Measurements from ENCODE around the gene IKZF3. TPM values are rescaled to one million over a fixed set of nuclear protein-coding genes. Genes with fewer than 3 reads are reported as not detected.
A peak's percentile ranks its signal among the peaks of the same experiment; 100 is the strongest.
"Not testable (repeated sequence)": the region's sequence is repeated elsewhere in the genome, so short reads cannot be mapped to it uniquely, and the experiment has no call there.

Gene IKZF3
- total RNA-seq = 0.81 TPM

DNA sequence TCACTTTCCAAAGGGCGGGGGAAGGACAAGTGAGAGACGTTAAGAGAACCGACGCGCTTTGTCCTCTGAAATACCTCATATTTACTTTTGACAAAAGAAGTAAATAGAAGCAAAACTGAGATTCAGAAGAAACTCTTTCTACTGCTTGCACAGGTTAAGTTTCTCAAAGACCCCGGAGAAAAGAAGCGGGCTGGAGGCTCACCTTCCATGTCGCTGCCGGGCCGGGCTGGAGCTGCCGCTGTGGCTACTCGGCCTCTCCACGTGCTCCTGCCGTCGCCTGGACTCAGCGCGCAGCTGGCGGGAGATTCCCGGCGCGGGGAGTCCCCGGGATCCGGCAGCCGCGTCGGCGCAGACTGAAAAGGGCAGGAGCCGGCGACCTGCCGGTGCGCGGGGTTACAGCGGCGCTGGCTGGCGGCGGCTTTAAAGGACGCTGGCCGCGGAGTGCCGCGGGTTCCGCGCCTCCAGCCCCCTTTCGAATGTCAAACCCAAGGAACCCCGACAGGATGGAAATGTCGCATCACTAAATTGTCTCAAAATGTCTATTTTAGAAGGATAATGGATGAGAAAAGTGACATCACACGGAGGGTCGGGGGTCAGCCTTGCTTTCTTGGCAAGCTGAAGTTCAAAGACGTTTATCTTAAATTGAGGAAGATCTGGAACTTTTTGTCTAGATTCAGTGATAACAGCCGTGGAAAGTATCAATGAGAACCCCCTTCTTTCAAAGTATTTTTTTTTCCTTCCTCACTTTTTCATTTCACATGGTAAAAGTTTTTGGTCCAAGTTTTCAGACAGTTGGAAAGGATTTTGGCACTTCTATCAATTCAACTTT lies at the start of gene IKZF3:
TSS of gene IKZF3 (minus strand) at position 395 of the 829 bp plus-strand sequence. CDS start at position 209, 186 bp downstream.
- DNase-seq (ENCODE audit: low read depth in 2 of 3, low spot score in 2 of 3) = peak; percentile 54 to 74 (median 67)

- no peak for DNase-seq (ENCODE audit: low read depth in 2 of 3, low spot score in 2 of 3)
These were observed 44.8 kb upstream of the IKZF3 start for GRCh38 chr17:39908789-39909352.

DNA sequence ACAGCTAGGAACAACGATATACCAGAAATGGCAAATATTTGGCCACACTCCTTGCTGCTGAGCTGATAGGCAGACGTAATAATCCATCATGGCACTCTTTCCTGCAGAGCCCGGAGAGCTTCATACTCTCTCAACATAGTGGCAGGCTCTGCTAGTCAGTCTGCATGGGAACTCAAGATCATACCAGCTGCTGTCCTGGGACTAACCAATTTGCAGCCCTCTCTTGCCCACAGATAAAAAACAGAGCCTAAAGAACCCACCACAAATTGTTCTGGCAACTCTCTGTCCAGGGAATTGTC lies 40.8 kb upstream of the IKZF3 start:
- DNase-seq (ENCODE audit: low read depth in 2 of 3, low spot score in 2 of 3) = no peak

DNA sequence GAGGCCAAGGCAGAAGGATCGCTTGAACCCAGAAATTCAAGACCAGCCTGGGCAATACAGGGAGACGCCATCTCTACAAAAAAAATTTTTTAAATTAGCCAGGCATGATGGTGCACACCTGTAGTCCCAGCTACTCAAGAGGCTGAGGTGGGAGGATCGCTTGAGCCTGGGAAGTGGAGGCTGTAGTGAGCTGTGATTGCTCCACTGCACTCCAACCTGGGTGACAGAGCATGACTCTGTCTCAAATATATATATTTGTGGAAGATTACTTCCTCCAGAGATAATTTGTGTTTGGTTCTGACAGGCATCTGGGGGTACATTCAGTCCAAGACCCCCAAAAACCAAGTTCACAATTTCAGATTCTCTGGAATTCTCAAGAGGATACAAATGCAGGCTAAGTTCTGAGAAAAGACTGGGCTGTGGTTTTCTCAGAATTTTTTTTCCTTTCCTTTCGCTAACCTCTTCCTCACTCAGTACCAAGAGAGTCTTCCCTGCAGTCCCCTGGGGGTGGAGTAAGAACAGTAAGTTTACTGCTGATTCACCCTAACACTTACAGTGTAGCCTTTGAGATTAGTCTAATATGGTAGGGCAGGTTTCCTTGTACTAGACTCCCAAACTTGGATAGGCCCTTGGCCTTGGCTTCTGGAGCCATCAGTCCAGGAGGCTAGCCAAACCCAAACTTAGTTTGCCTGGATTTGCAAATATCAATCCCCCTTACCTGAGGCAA lies 39.2 kb upstream of the IKZF3 start:
- peak in 2 of 3 donors; percentile 44 to 69 for DNase-seq (ENCODE audit: low read depth in 2 of 3, low spot score in 2 of 3)

DNA sequence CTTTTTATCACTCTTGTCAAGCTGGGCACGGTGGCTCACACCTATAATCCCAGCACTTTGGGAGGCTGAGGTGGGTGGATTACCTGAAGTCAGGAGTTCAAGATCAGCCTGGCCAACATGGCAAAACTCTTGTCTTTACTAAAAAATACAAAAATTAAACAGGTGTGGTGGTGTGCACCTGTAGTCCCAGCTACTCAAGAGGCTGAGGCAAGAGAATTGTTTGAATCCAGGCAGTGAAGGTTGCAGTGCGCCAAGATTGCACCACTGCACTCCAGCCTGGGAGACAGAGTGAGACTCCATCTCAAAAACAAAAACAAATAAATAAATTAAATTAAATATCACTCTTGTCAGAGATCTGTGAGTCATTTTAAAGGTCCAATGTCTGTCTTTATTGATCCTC lies 37.9 kb upstream of the IKZF3 start:
- DNase-seq (ENCODE audit: low read depth in 2 of 3, low spot score in 2 of 3) = not testable (repeated sequence)

GRCh38 chr17:39899215-39899614 lies 35.1 kb upstream of the IKZF3 start:
- DNase-seq (ENCODE audit: low read depth in 2 of 3, low spot score in 2 of 3) = no peak

DNA sequence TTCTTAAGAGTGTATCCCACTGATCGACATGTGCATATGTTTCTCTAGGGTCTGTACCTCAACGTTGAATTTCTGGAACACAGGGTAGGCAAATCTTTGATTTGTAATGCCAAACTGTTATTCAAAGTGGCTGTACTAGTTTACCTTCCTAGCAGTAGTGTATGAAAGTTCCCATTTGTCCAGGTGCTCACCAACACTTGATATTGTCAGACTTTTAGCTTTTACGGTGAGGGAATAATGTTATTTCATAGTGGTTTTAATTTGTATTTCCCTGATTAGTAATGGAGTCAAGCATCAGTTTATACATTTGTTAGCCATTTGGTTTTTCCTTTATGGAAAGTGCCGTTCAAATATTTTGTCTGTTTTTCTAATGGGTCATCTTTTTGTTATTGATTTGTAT lies 34.0 kb upstream of the IKZF3 start:
- no peak for DNase-seq (ENCODE audit: low read depth in 2 of 3, low spot score in 2 of 3)

DNA sequence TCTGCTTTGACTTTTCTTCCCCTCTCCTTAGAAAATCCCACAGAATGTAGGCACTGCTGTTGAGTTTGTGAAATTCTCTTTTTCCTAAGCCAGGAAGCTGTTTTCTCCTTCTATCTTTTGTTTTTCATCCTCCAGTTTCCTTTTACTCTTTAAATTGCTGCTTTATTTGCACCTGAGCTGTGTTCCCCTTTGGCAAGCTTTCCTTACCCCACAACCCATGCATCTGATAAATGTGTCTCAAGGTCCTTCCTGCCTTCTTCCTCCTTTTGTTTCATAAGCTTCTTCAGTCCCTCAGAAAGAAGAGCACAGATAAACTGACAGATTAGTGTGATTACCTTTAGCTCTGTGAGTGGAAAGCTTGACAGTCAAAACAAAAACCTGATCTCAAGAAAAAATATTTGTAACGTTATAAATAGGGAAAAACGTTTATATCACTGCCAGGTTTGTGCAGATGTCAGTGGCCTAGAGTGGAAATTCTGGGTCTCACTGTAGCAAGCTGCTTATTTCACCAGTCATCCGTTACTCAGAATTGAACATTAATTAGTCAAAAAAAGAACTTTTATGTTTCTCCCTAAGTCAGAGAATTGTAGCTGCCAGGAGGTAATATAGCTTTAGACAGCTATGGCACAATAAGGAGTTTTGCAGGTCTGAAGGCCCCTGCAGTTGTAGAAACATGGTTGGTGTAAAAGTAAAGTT lies 30.7 kb upstream of the IKZF3 start:
- no peak for DNase-seq (ENCODE audit: low read depth in 2 of 3, low spot score in 2 of 3)

DNA sequence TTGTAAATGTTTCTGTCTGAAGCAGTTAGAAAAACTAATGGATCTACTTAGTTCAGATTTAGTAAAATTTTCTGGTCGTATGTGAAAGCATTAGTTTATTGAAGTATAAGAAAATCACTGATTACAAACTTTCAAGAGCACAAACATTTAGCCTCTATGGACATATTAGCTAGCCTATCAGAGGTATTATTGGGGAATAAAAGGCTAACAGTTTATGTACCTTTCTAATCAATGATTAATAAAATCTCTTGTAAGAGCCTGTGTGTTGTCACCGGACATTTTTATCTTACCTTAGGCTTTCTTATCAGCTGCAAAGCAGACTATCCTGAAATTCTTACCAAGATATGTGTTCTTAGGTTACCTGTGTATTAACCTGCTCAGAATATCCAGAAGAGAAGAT lies 25.1 kb upstream of the IKZF3 start:
- DNase-seq (ENCODE audit: low read depth in 2 of 3, low spot score in 2 of 3) = no peak

- no peak for DNase-seq (ENCODE audit: low read depth in 2 of 3, low spot score in 2 of 3)
These were observed 23.0 kb upstream of the IKZF3 start for GRCh38 chr17:39887078-39887477.

GRCh38 chr17:39886102-39886501 lies 22.0 kb upstream of the IKZF3 start:
- DNase-seq (ENCODE audit: low read depth in 2 of 3, low spot score in 2 of 3) = not testable (repeated sequence)

GRCh38 chr17:39872751-39873150 lies 8.6 kb upstream of the IKZF3 start:
- peak in 2 of 3 donors; percentile 29 to 67 for DNase-seq (ENCODE audit: low read depth in 2 of 3, low spot score in 2 of 3)

DNA sequence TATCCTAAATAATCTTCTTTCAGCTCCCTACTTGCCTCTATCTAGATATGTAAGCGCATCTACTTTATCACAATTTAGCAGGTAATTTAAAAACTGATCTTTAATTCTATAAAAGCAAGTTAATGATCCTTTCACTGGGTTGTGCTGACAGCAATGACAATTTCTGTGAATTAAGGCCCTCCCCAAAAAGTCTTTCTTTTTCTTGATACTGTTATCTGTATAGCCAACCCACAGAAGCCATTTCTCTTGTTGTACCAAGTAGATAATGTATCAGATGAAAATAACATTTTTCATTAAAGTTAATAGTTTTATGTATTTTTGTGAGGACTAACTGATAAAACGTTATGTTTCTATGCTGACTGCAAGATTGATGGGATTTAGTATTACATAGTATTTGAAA lies 7.7 kb upstream of the IKZF3 start:
- no peak for DNase-seq (ENCODE audit: low read depth in 2 of 3, low spot score in 2 of 3)

DNA sequence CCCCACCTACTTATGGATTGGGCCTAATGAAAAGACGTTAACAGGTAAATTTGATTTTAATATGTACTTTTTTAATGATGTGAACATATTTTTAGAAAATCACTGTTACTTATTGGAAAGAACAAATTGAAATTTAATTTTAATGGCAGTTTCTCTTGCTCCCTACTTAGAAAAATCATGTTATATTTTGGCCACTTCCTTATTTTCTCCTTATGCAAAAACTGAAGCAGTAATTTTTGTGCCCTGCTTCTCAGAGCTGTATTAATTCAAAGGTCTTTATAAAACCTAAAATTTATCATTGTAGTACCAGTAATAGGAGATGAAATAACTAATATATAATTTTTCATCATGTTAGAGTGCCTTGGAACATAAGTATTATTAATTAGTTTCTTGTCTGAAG lies 6.7 kb upstream of the IKZF3 start:
- DNase-seq (ENCODE audit: low read depth in 2 of 3, low spot score in 2 of 3) = no peak

GRCh38 chr17:39868554-39868942 lies 4.4 kb upstream of the IKZF3 start:
- no peak for DNase-seq (ENCODE audit: low read depth in 2 of 3, low spot score in 2 of 3)

- DNase-seq (ENCODE audit: low read depth in 2 of 3, low spot score in 2 of 3) = no peak
These were observed 3.9 kb upstream of the IKZF3 start, which contains the start of gene ZPBP2 for GRCh38 chr17:39867880-39868553. ZPBP2 (plus strand) TSS chr17:39868202; CDS start chr17:39868355, 153 bp downstream.

- DNase-seq (ENCODE audit: low read depth in 2 of 3, low spot score in 2 of 3) = peak in 1 of 3 donors; percentile 61
These were observed 3.2 kb upstream of the IKZF3 start for GRCh38 chr17:39867084-39867879.

- no peak for DNase-seq (ENCODE audit: low read depth in 2 of 3, low spot score in 2 of 3)
These were observed 2.1 kb upstream of the IKZF3 start for GRCh38 chr17:39866013-39866730.
